Measurements from ENCODE around the gene AZU1.

AZU1 gene

GRCh38 chr19:825897-826644 is 1.6 kb upstream of the AZU1 start:
- no peak overlapping the region for H3K9ac ChIP-seq (ENCODE audit: low read depth, low read length)
- no peaks in the 10 kb centered on the region for H4K20me1 ChIP-seq (ENCODE audit: insufficient read depth, low read length)
- no peak overlapping the region for H3K27ac ChIP-seq (ENCODE audit: low read length)
- TF ChIP-seq EZH2 (IDR thresholded peaks at IDR 0.05; ENCODE audit: borderline replicate concordance, low read depth, low read length, severe bottlenecking), result no peak
- TF ChIP-seq CTCF (IDR thresholded peaks at IDR 0.05; ENCODE audit: borderline replicate concordance, extremely low read depth, low read length, poor library complexity, severe bottlenecking), result no peak
- H3K79me2 ChIP-seq (ENCODE audit: insufficient read depth, low read length), result no peaks in the 10 kb centered on the region
- no peaks in the 10 kb centered on the region for H3K9me3 ChIP-seq (ENCODE audit: insufficient read depth, low read length, severe bottlenecking)
- H3K4me2 ChIP-seq (ENCODE audit: insufficient read depth, low read length), result no peak overlapping the region
- no peak overlapping the region for H3K4me3 ChIP-seq (ENCODE audit: low read depth in 1 of 2, low read length in 2 of 2)
- H3K4me1 ChIP-seq (ENCODE audit: insufficient read depth, low read length), result no peaks in the 10 kb centered on the region
- no peak overlapping the region for H2AFZ ChIP-seq (ENCODE audit: low read depth, low read length)
- H3K36me3 ChIP-seq (ENCODE audit: insufficient read depth, low read length), result no peaks in the 10 kb centered on the region
- H3K27me3 ChIP-seq (ENCODE audit: insufficient read depth, low read length, poor library complexity), result no peaks in the 10 kb centered on the region
- no peak for ATAC-seq (ENCODE audit: insufficient read depth, low read depth)
- DNase-seq, result no peak

GRCh38 chr19:827314-827709 is 325 bp upstream of the AZU1 start:
- Histone ChIP-seq H3K4me2 (ENCODE audit: insufficient read depth, low read length) (no peak overlapping the region), H3K27me3 (ENCODE audit: insufficient read depth, low read length, poor library complexity) (no peaks in the 10 kb centered on the region)

GRCh38 chr19:829129-829758 is 1.6 kb downstream of the AZU1 start:
- DNase-seq, result no peak
- Histone ChIP-seq H3K27me3 (ENCODE audit: insufficient read depth, low read length, poor library complexity) (no peaks in the 10 kb centered on the region), H3K36me3 (ENCODE audit: insufficient read depth, low read length) (no peaks in the 10 kb centered on the region), H3K4me2 (ENCODE audit: insufficient read depth, low read length) (no peak overlapping the region), H3K4me3 (ENCODE audit: low read depth in 1 of 2, low read length in 2 of 2) (no peak overlapping the region), H4K20me1 (ENCODE audit: insufficient read depth, low read length) (no peaks in the 10 kb centered on the region), H3K4me1 (ENCODE audit: insufficient read depth, low read length) (no peaks in the 10 kb centered on the region), H3K79me2 (ENCODE audit: insufficient read depth, low read length) (no peaks in the 10 kb centered on the region), H3K9me3 (ENCODE audit: insufficient read depth, low read length, severe bottlenecking) (no peaks in the 10 kb centered on the region), H2AFZ (ENCODE audit: low read depth, low read length) (no peak overlapping the region), H3K9ac (ENCODE audit: low read depth, low read length) (no peak overlapping the region), H3K27ac (ENCODE audit: low read length) (no peak overlapping the region)
- no peak for TF ChIP-seq EZH2 (IDR thresholded peaks at IDR 0.05; ENCODE audit: borderline replicate concordance, low read depth, low read length, severe bottlenecking)
- no peak for TF ChIP-seq CTCF (IDR thresholded peaks at IDR 0.05; ENCODE audit: borderline replicate concordance, extremely low read depth, low read length, poor library complexity, severe bottlenecking)
- ATAC-seq (ENCODE audit: insufficient read depth, low read depth), result no peak

More at GRCh38 chr19:827314-827709, 325 bp upstream of the AZU1 start:
- H4K20me1 ChIP-seq (ENCODE audit: insufficient read depth, low read length), result no peaks in the 10 kb centered on the region
- no peak overlapping the region for H3K9ac ChIP-seq (ENCODE audit: low read depth, low read length)
- DNase-seq (no peak), ATAC-seq (ENCODE audit: insufficient read depth, low read depth) (no peak)
- H3K4me3 ChIP-seq (ENCODE audit: low read depth in 1 of 2, low read length in 2 of 2), result no peak overlapping the region
- no peaks in the 10 kb centered on the region for H3K9me3 ChIP-seq (ENCODE audit: insufficient read depth, low read length, severe bottlenecking)
- H3K4me1 ChIP-seq (ENCODE audit: insufficient read depth, low read length), result no peaks in the 10 kb centered on the region
- no peaks in the 10 kb centered on the region for H3K36me3 ChIP-seq (ENCODE audit: insufficient read depth, low read length)
- TF ChIP-seq EZH2 (IDR thresholded peaks at IDR 0.05; ENCODE audit: borderline replicate concordance, low read depth, low read length, severe bottlenecking) (no peak), CTCF (IDR thresholded peaks at IDR 0.05; ENCODE audit: borderline replicate concordance, extremely low read depth, low read length, poor library complexity, severe bottlenecking) (no peak)
- no peak overlapping the region for H2AFZ ChIP-seq (ENCODE audit: low read depth, low read length)
- no peaks in the 10 kb centered on the region for H3K79me2 ChIP-seq (ENCODE audit: insufficient read depth, low read length)
- no peak overlapping the region for H3K27ac ChIP-seq (ENCODE audit: low read length)

Measured in DND-41 (cell line).